ENCODE measurements around the gene SLC38A4.

DNA sequence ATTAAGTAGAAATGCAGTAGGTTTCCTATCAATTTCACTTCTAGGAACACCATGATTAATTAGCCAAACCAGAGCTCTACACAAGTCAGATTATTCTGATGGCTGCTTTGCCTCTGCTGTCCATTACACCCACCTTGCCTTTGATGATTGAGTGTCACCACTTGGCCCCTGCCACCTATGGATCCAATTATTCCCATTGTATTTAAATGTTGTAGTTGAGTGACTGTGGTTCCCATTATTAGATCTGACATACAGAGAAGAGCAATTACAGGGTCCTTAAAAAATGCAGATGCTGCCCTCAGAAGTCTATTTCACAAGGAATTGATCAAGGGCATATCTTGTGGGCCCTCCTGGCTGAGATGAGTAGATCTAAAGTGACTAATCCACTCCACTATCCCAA lies 39.5 kb upstream of the SLC38A4 start:
- TF ChIP-seq, protein P1, sequence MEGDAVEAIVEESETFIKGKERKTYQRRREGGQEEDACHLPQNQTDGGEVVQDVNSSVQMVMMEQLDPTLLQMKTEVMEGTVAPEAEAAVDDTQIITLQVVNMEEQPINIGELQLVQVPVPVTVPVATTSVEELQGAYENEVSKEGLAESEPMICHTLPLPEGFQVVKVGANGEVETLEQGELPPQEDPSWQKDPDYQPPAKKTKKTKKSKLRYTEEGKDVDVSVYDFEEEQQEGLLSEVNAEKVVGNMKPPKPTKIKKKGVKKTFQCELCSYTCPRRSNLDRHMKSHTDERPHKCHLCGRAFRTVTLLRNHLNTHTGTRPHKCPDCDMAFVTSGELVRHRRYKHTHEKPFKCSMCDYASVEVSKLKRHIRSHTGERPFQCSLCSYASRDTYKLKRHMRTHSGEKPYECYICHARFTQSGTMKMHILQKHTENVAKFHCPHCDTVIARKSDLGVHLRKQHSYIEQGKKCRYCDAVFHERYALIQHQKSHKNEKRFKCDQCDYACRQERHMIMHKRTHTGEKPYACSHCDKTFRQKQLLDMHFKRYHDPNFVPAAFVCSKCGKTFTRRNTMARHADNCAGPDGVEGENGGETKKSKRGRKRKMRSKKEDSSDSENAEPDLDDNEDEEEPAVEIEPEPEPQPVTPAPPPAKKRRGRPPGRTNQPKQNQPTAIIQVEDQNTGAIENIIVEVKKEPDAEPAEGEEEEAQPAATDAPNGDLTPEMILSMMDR (IDR thresholded peaks at IDR 0.05): no peak
- no peak for TF ChIP-seq POLR2A (IDR thresholded peaks at IDR 0.05)
- no peak for TF ChIP-seq EP300 (IDR thresholded peaks at IDR 0.05)
